Testis (tissue), 3 donors: ENCODE data around the gene OTUD4. TPM values are rescaled to one million over a fixed set of nuclear protein-coding genes. Genes with fewer than 3 reads are reported as not detected.

Experiments used
- DNase-seq: peaks from one replicate; pipeline ENCODE4 v3.0.0-alpha.2; 2019
- H3K27ac ChIP-seq, 2 donors: fragments of 200-600 bp; sonication (generic); one replicate each; pipeline ENCODE4 v1.5.1; 2019
- H3K27me3 ChIP-seq: fragments of 200-600 bp; sonication (generic); one replicate; pipeline ENCODE4 v1.5.1; 2019
- H3K36me3 ChIP-seq: fragments of 200-600 bp; sonication (generic); one replicate; pipeline ENCODE4 v1.5.1; 2017; ENCODE audit warnings: low read depth; ENCODE audit errors: missing control alignments
- H3K4me1 ChIP-seq: fragments of 200-600 bp; sonication (generic); one replicate; pipeline ENCODE4 v1.5.1; 2019
- H3K4me3 ChIP-seq, 2 donors: fragments of 200-600 bp; sonication (generic); one replicate each; pipeline ENCODE4 v1.5.1; 2017 to 2019
- H3K9me3 ChIP-seq: fragments of 200-600 bp; sonication (generic); one replicate; pipeline ENCODE4 v1.5.1; 2017
- POLR2A ChIP-seq: fragments of 450-650 bp; IDR thresholded peaks from one replicate; pipeline ENCODE4 v1.6.1; 2017; ENCODE audit warnings: antibody characterized with exemption, mild to moderate bottlenecking, moderate library complexity
- WGBS, 2 donors: methylation state at CpG; one replicate each; pipeline ENCODE4 v1.1.5; 2018; 5-methylcytosine and 5-hydroxymethylcytosine counted together
- intact Hi-C: fragments of 100-400 bp; cut with DNase I; formaldehyde crosslinking; loops from one replicate; pipeline ENCODE4 v1.15.1; 2023; ENCODE audit warnings: low total_unique reads
- polyA plus RNA-seq: library from polyadenylated mRNA; stranded (reverse); fragments of 350-450 nt; fragmentation: Illumina TruSeq; extraction: RNeasy Lipid Tissue Mini Kit (QIAGEN cat#74804); gene quantifications from one replicate; pipeline ENCODE4 v1.2.3, GENCODE V29; 2014; ENCODE audit warnings: low read depth, low replicate concordance; ENCODE audit not compliant: insufficient read depth
- total RNA-seq, 2 donors: library from RNA; depleted of rRNA; stranded (reverse); fragments of >200 nt; gene quantifications; one replicate each; pipeline ENCODE4 v1.2.3, GENCODE V29; 2016
- TF ChIP-seq, protein P1 (sequence below), 3 experiments: fragments of 450-650 bp in 2 of 3; fragments of 200-600 bp in 1 of 3; sonication (generic) in 1 of 3; IDR thresholded peaks; one replicate each; pipeline ENCODE4 v1.5.1; 2016 to 2019; ENCODE audit warnings: antibody characterized with exemption in 3 of 3, mild to moderate bottlenecking in 2 of 3, moderate library complexity in 1 of 3

OTUD4 gene
- total and polyA plus RNA-seq, 3 donors from 2014 or later: 68.8 to 93.9 (median 90.9) TPM

DNA sequence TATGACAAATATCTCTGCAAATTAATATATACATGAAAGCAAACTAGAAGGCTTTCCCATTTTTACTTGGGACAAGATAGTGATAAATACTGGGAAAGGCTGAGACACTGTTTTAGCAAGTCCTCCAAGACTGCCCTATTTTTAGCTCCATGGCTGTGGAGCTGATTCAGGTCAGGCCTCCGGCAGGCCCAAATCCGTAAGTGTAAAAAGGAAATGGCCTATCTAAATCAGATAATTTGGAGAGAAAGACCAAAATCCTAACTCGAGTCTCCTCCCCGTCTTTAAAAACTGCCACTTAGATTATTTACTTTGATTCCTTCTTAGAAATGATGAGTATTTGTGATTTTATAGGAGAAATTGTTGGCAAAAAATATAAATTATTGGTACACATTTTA is 2.9 kb downstream of the OTUD4 start:
- 1 to 5% methylated on average over 4 of the region's 4 CpGs for whole genome bisulfite sequencing, 2 donors
- Histone ChIP-seq H3K36me3 (no peaks in the 10 kb centered on the region), H3K4me3 (peak overlapping the region; percentile 80 to 96), H3K27me3 (no peaks in the 10 kb centered on the region), H3K27ac (peak overlapping the region; percentile 95 to 99), H3K4me1 (peaks cover 22% of the 10 kb centered on the region), H3K9me3 (no peaks in the 10 kb centered on the region)
- TF ChIP-seq, protein P1, sequence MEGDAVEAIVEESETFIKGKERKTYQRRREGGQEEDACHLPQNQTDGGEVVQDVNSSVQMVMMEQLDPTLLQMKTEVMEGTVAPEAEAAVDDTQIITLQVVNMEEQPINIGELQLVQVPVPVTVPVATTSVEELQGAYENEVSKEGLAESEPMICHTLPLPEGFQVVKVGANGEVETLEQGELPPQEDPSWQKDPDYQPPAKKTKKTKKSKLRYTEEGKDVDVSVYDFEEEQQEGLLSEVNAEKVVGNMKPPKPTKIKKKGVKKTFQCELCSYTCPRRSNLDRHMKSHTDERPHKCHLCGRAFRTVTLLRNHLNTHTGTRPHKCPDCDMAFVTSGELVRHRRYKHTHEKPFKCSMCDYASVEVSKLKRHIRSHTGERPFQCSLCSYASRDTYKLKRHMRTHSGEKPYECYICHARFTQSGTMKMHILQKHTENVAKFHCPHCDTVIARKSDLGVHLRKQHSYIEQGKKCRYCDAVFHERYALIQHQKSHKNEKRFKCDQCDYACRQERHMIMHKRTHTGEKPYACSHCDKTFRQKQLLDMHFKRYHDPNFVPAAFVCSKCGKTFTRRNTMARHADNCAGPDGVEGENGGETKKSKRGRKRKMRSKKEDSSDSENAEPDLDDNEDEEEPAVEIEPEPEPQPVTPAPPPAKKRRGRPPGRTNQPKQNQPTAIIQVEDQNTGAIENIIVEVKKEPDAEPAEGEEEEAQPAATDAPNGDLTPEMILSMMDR (IDR thresholded peaks at IDR 0.05): no peak
- no peak for TF ChIP-seq POLR2A
- intact Hi-C loops: no loop called here
- DNase-seq: no peak

DNA sequence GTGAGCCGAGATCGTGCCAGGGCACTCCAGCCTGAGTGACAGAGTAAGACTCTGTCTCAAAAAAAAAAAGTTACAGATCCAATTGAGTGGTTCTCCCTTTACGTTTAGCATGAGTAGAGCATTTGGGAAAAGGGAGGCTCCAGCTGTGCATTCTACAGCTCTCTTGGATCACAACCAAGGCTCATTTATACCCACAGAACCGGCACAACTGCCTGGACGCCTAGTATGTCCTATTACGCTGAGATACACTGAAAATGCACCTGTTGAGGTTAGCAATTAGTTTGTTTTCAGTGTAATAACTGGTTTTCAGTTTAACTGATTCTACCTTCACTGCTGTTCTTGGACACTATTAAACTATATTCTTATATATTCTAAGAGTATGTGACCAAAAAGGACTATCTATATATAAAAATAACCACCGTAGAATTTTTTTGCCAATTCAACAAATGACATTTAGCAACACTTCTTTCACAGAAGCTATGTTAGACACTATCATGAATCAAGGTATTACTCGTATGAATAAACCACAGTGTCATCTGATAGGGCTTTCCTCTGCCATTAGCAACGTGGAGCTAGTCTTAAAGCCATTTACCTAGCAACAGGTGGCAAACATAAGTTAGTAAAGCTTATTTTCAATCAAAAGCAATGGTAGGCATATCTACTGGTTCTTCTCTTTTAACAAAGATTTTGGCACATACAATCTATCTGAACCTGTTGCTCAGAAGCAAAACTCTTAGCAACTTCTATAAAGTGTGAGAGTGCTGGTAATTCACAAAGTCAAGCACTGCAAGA is 3.6 kb downstream of the OTUD4 start:
- DNase-seq: no peak
- TF ChIP-seq POLR2A: no peak
- TF ChIP-seq, protein P1 (IDR thresholded peaks at IDR 0.05): no peak
- Histone ChIP-seq H3K27me3 (no peaks in the 10 kb centered on the region), H3K36me3 (no peaks in the 10 kb centered on the region), H3K4me3 (peak overlapping the region; percentile 80 to 96), H3K27ac (peak overlapping the region; percentile 95 to 99), H3K9me3 (no peaks in the 10 kb centered on the region), H3K4me1 (peaks cover 22% of the 10 kb centered on the region)
- intact Hi-C loops: no loop called here
- 58 to 61% methylated on average over 9 of the region's 9 CpGs for WGBS, 2 donors

DNA sequence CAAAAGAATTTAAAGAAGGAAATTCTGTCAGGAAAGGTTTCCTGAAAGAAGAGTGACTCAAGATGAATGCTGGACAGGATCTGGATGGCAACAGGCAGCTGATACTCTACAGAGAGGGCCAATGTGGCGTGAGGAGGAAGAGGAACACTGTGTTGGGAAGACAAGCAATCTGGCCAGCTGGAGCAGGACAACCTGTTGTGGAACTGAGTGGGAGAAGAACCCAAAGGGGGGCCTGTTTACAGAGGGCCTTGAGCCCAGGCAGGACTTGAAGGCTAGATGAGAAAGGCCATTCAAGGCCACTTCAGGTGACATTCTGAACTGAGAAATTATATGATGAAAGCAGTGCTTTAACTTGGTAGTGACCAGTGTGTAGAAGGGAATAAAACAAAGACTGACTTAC is 8.5 kb downstream of the OTUD4 start:
- no peak for DNase-seq
- WGBS, 2 donors: 84 to 91% methylated on average over 1 of the region's 1 CpG
- H3K27ac ChIP-seq: no peak overlapping the region
- H3K4me1 ChIP-seq: peaks cover 10% of the 10 kb centered on the region
- TF ChIP-seq POLR2A: no peak
- no peak overlapping the region for H3K4me3 ChIP-seq
- H3K36me3 ChIP-seq: no peaks in the 10 kb centered on the region
- no peaks in the 10 kb centered on the region for H3K27me3 ChIP-seq
- H3K9me3 ChIP-seq: no peaks in the 10 kb centered on the region
- intact Hi-C loops: no loop called here

DNA sequence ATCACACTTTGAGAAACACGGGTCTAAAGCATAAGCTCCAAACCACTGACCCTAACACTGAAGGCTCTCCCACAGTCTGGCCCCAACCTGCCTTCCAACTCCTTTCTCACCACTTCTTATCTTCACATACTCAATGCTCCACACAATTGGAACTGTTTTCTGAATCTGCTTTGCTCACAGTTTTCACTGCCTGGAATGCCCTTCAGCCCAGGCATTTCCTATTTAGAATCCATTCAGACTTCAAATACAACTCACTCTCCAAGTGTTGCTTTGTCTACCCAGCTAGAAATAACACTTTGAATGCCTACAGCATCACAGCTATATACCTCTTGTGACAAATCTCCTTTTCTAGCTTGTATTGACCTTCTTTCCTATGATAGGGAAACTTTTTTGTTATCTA is 10.2 kb downstream of the OTUD4 start:
- Histone ChIP-seq H3K27ac (no peak overlapping the region), H3K4me1 (peaks cover under 1% of the 10 kb centered on the region), H3K27me3 (no peaks in the 10 kb centered on the region), H3K4me3 (no peak overlapping the region), H3K36me3 (no peaks in the 10 kb centered on the region), H3K9me3 (no peaks in the 10 kb centered on the region)
- no peak for TF ChIP-seq POLR2A
- TF ChIP-seq, protein P1 (IDR thresholded peaks at IDR 0.05): no peak
- intact Hi-C loops: no loop called here
- WGBS, 2 donors: 83 to 88% methylated on average over 1 of the region's 1 CpG
- no peak for DNase-seq

DNA sequence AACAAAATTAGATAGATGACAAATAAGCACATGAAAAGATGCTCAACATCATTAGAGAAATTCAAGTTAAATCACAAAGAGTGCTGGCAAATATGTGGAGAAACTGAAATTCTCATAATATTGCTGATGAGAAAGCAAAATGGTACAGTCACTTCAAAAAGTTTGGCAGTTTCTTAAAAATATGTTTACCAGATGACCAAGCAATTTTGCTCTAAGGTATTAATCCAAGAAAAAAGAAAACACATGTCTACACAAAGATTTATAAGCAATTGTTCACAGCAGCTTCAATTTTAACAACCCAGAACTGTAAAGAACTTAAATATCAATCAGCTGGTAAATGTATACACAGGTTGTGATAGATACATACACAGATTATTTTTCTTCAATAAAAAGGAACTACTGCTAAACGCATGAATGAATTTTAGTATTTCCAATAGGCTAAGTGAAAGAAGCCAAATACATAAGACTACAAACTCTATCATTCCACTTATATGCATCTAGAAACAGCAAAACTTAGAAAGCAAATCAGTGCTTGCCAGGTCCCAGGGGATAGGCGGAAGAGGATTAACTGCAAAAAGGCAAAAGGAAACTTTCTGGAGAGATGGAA is 11.7 kb downstream of the OTUD4 start:
- no peaks in the 10 kb centered on the region for H3K9me3 ChIP-seq
- 95% methylated on average over 2 of the region's 2 CpGs for WGBS, 2 donors
- H3K4me1 ChIP-seq: no peaks in the 10 kb centered on the region
- H3K4me3 ChIP-seq: no peak overlapping the region
- H3K36me3 ChIP-seq: no peaks in the 10 kb centered on the region
- no peaks in the 10 kb centered on the region for H3K27me3 ChIP-seq
- H3K27ac ChIP-seq: no peak overlapping the region
- DNase-seq: no peak
- intact Hi-C loops: no loop called here
- TF ChIP-seq, protein P1 (IDR thresholded peaks at IDR 0.05): no peak
- no peak for TF ChIP-seq POLR2A
